Measurements from ENCODE around the gene STAB2.

GRCh38 chr12:103772367-103773108, 185.5 kb downstream of the STAB2 start:
- TF ChIP-seq CTCF (IDR thresholded peaks at IDR 0.05) (no peak), EZH2 (IDR thresholded peaks at IDR 0.05) (no peak), EZH2phosphoT487 (IDR thresholded peaks at IDR 0.05) (no peak)

Data from neural progenitor cell (in vitro differentiated cells).